OCI-LY7 (cell line): ENCODE data around the gene PTGS1. TPM values are rescaled to one million over a fixed set of nuclear protein-coding genes. Genes with fewer than 3 reads are reported as not detected.

Experiments
- BruUV-seq: library from RNA; stranded (reverse); fragments of 400-500 nt; replicated peaks from 2 replicates; lab custom pipeline; 2021; lab: Mats Ljungman, UMichigan
- CTCF ChIA-PET: fragments of 300-600 bp; sonication (Branson Sonifier 250); formaldehyde crosslinking; loops from one replicate; lab custom pipeline; 2022; ENCODE audit warnings: antibody characterized with exemption; ENCODE audit not compliant: unreplicated experiment; lab: Charles Lee
- POLR2A ChIA-PET: fragments of 300-600 bp; sonication (Branson Sonifier 250); formaldehyde crosslinking; loops from one replicate; lab custom pipeline; 2022; ENCODE audit warnings: antibody characterized with exemption; lab: Charles Lee
- DNase-seq: peaks from one replicate; pipeline ENCODE4 v3.0.0-alpha.2; 2015; ENCODE audit warnings: low spot score
- H2AFZ ChIP-seq: fragments of 200-600 bp; sonication (generic), shearing (Covaris generic); 2 replicates; pipeline ENCODE4 v1.6.1; 2014; ENCODE audit warnings: mild to moderate bottlenecking, antibody characterized with exemption, low read length, moderate library complexity
- H3K27ac ChIP-seq: fragments of 200-600 bp; sonication (generic); 2 replicates; pipeline ENCODE4 v1.5.1; 2014; ENCODE audit warnings: mixed run types, low read depth, mild to moderate bottlenecking, moderate library complexity, low read length, inconsistent platforms; ENCODE audit not compliant: poor library complexity, severe bottlenecking
- H3K36me3 ChIP-seq: fragments of 200-600 bp; sonication (generic); 2 replicates; pipeline ENCODE4 v1.6.1; 2014; ENCODE audit warnings: mild to moderate bottlenecking, antibody characterized with exemption, low read length, moderate library complexity, mixed read lengths; ENCODE audit not compliant: insufficient read depth
- H3K4me1 ChIP-seq: fragments of 200-600 bp; sonication (generic); 2 replicates; pipeline ENCODE4 v1.5.1; 2014; ENCODE audit warnings: mild to moderate bottlenecking, low read length; ENCODE audit not compliant: insufficient read depth, poor library complexity, severe bottlenecking
- H3K4me2 ChIP-seq: fragments of 200-600 bp; sonication (generic); 2 replicates; pipeline ENCODE4 v1.6.1; 2014; ENCODE audit warnings: mild to moderate bottlenecking, low read length
- H3K4me3 ChIP-seq: fragments of 200-600 bp; sonication (generic); 2 replicates; pipeline ENCODE4 v1.5.1; 2014; ENCODE audit warnings: mild to moderate bottlenecking, low read depth, low read length; ENCODE audit not compliant: poor library complexity, severe bottlenecking
- H3K79me2 ChIP-seq: fragments of 200-600 bp; sonication (generic); 2 replicates; pipeline ENCODE4 v1.6.1; 2016; ENCODE audit warnings: low read depth, mild to moderate bottlenecking, low read length, moderate library complexity, mixed read lengths; ENCODE audit not compliant: insufficient read depth
- H3K9me2 ChIP-seq: fragments of 200-600 bp; sonication (generic); 2 replicates; pipeline ENCODE4 v1.6.1; 2016; ENCODE audit warnings: mild to moderate bottlenecking, low read length, mixed read lengths; ENCODE audit not compliant: insufficient read depth
- H3K9me3 ChIP-seq: fragments of 200-600 bp; sonication (generic); 2 replicates; pipeline ENCODE4 v1.6.1; 2014; ENCODE audit warnings: mild to moderate bottlenecking, mixed run types, low read length, mixed read lengths
- H4K20me1 ChIP-seq: fragments of 200-600 bp; sonication (generic); 2 replicates; pipeline ENCODE4 v1.6.1; 2014; ENCODE audit warnings: mild to moderate bottlenecking, antibody characterized with exemption, low read length, moderate library complexity, mixed read lengths; ENCODE audit not compliant: insufficient read depth
- CTCF ChIP-seq: fragments of 200-600 bp; sonication (generic); conservative IDR thresholded peaks from 2 replicates; pipeline ENCODE4 v1.5.1; 2014; ENCODE audit warnings: mild to moderate bottlenecking, antibody characterized with exemption, low read length, moderate library complexity, mixed read lengths
- EZH2phosphoT487 ChIP-seq: fragments of 200-600 bp; sonication (generic); IDR thresholded peaks from 2 replicates; pipeline ENCODE4 v1.6.1; 2018; ENCODE audit warnings: low read depth, borderline replicate concordance, mild to moderate bottlenecking, mixed run types, antibody characterized with exemption, low read length, moderate library complexity, mixed read lengths
- intact Hi-C: fragments of 100-400 bp; cut with micrococcal nuclease; formaldehyde crosslinking; loops from one replicate; pipeline ENCODE4 v1.10.0; 2022; ENCODE audit not compliant: unreplicated experiment
- total RNA-seq, 2 experiments: library from RNA; depleted of rRNA in 1 of 2; stranded (reverse); fragments of >200 nt in 1 of 2; shearing (Covaris generic) in 1 of 2; gene quantifications; 2 replicates each; pipeline ENCODE4 v1.2.3, GENCODE V29; 2014 to 2022

The PTGS1 gene
- total RNA-seq, 2 experiments from 2014 or later, result 0.79 to 2.2 TPM

- DNase-seq, result no peak
- Histone ChIP-seq H3K9me2 (no peaks in the 10 kb centered on the region), H3K4me2 (no peak overlapping the region), H3K27ac (no peak overlapping the region), H3K4me3 (no peak overlapping the region), H3K36me3 (no peaks in the 10 kb centered on the region), H2AFZ (no peak overlapping the region), H3K4me1 (no peaks in the 10 kb centered on the region), H3K9me3 (peaks cover 23% of the 10 kb centered on the region), H3K79me2 (no peaks in the 10 kb centered on the region), H4K20me1 (no peaks in the 10 kb centered on the region)
- TF ChIP-seq EZH2phosphoT487, result no peak
- TF ChIP-seq CTCF, result no peak
- intact Hi-C loops, result no loop called here
- ChIA-PET CTCF (no interaction called here), POLR2A (no interaction called here)
- BruUV-seq, result no TSS peak
Measured at GRCh38 chr9:122418016-122418415, 47.2 kb downstream of the PTGS1 start.

GRCh38 chr9:122420315-122420714 lies 49.5 kb downstream of the PTGS1 start:
- POLR2A ChIA-PET, result no interaction called here
- Histone ChIP-seq H3K79me2 (no peaks in the 10 kb centered on the region), H3K4me1 (no peaks in the 10 kb centered on the region), H3K4me3 (no peak overlapping the region), H4K20me1 (no peaks in the 10 kb centered on the region), H3K9me2 (no peaks in the 10 kb centered on the region), H3K36me3 (no peaks in the 10 kb centered on the region), H3K4me2 (no peak overlapping the region), H2AFZ (no peak overlapping the region), H3K9me3 (peaks cover 23% of the 10 kb centered on the region), H3K27ac (no peak overlapping the region)
- no peak for TF ChIP-seq CTCF
- no peak for TF ChIP-seq EZH2phosphoT487
- no peak for DNase-seq
- CTCF ChIA-PET, result no interaction called here
- BruUV-seq, result no TSS peak
- intact Hi-C loops, result no loop called here

GRCh38 chr9:122425087-122425486 lies 54.3 kb downstream of the PTGS1 start:
- CTCF ChIA-PET, result no interaction called here
- no TSS peak for BruUV-seq

More at GRCh38 chr9:122425087-122425486, 54.3 kb downstream of the PTGS1 start:
- TF ChIP-seq EZH2phosphoT487 (no peak), CTCF (no peak)
- POLR2A ChIA-PET, result no interaction called here
- Histone ChIP-seq H3K4me2 (no peak overlapping the region), H2AFZ (no peak overlapping the region), H3K79me2 (no peaks in the 10 kb centered on the region), H3K9me3 (peaks cover 5% of the 10 kb centered on the region), H3K4me3 (no peak overlapping the region), H3K4me1 (no peaks in the 10 kb centered on the region), H4K20me1 (no peaks in the 10 kb centered on the region), H3K9me2 (no peaks in the 10 kb centered on the region), H3K27ac (no peak overlapping the region), H3K36me3 (no peaks in the 10 kb centered on the region)
- intact Hi-C loops, result no loop called here
- no peak for DNase-seq
